ENCODE data around the gene SCPEP1. TPM values are rescaled to one million over a fixed set of nuclear protein-coding genes. Genes with fewer than 3 reads are reported as not detected.

Gene SCPEP1
- polyA plus RNA-seq, 1 donor from 2014 or later = 2.6 TPM

DNA sequence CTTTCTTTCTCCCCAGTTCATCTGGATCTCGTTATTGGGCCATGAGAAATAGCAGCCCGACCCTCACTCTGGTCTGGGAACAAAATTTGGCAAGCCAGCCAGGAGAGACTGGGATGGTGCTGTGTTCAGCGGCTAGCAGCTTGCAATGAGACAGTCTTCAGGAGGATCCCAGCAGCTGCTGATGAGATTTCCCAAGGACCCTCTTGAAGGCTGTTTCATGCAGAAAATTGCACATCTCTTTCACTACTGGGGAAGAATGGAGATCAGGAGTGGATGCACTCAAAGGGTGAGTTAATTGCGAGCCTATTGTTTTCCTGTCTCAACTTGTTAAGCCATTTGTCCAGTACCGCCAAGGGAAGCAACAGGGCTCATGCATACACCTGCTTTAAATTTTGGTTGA, 11.6 kb upstream of the SCPEP1 start:
- no peak overlapping the region for H3K4me3 ChIP-seq (ENCODE audit: low read length)
- H4K20me1 ChIP-seq (ENCODE audit: insufficient read depth) = no peaks in the 10 kb centered on the region
- no peaks in the 10 kb centered on the region for H3K9me3 ChIP-seq (ENCODE audit: low read length)
- no peaks in the 10 kb centered on the region for H3K79me2 ChIP-seq (replicated peaks; ENCODE audit: insufficient read depth, low read length)
- H3K9ac ChIP-seq (ENCODE audit: low read length) = no peak overlapping the region
- no peak overlapping the region for H3K27ac ChIP-seq (ENCODE audit: low read length)
- no peaks in the 10 kb centered on the region for H3F3A ChIP-seq (ENCODE audit: insufficient read depth, low read length, poor library complexity, severe bottlenecking)
- H3K36me3 ChIP-seq (ENCODE audit: insufficient read depth, low read length) = no peaks in the 10 kb centered on the region
- H3K27me3 ChIP-seq (ENCODE audit: insufficient read depth, low read depth, low read length) = no peaks in the 10 kb centered on the region
- no peak overlapping the region for H3K4me2 ChIP-seq (ENCODE audit: low read length)
- TF ChIP-seq MXI1 (conservative IDR thresholded peaks at IDR 0.05; ENCODE audit: poor library complexity, severe bottlenecking) (no peak), EP300 (conservative IDR thresholded peaks at IDR 0.05; ENCODE audit: poor library complexity, severe bottlenecking) (no peak), POLR2AphosphoS5 (IDR thresholded peaks at IDR 0.05) (no peak), EZH2 (IDR thresholded peaks at IDR 0.05; ENCODE audit: borderline replicate concordance, insufficient read depth, low read length, poor library complexity, severe bottlenecking) (no peak), RAD21 (conservative IDR thresholded peaks at IDR 0.05) (no peak), TAF1 (IDR thresholded peaks at IDR 0.05; ENCODE audit: low read depth) (no peak), SMC3 (conservative IDR thresholded peaks at IDR 0.05; ENCODE audit: poor library complexity) (no peak)
- TF ChIP-seq, protein P1, sequence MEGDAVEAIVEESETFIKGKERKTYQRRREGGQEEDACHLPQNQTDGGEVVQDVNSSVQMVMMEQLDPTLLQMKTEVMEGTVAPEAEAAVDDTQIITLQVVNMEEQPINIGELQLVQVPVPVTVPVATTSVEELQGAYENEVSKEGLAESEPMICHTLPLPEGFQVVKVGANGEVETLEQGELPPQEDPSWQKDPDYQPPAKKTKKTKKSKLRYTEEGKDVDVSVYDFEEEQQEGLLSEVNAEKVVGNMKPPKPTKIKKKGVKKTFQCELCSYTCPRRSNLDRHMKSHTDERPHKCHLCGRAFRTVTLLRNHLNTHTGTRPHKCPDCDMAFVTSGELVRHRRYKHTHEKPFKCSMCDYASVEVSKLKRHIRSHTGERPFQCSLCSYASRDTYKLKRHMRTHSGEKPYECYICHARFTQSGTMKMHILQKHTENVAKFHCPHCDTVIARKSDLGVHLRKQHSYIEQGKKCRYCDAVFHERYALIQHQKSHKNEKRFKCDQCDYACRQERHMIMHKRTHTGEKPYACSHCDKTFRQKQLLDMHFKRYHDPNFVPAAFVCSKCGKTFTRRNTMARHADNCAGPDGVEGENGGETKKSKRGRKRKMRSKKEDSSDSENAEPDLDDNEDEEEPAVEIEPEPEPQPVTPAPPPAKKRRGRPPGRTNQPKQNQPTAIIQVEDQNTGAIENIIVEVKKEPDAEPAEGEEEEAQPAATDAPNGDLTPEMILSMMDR (IDR thresholded peaks at IDR 0.05; ENCODE audit: poor library complexity, severe bottlenecking) = no peak
- TF ChIP-seq, protein P2, sequence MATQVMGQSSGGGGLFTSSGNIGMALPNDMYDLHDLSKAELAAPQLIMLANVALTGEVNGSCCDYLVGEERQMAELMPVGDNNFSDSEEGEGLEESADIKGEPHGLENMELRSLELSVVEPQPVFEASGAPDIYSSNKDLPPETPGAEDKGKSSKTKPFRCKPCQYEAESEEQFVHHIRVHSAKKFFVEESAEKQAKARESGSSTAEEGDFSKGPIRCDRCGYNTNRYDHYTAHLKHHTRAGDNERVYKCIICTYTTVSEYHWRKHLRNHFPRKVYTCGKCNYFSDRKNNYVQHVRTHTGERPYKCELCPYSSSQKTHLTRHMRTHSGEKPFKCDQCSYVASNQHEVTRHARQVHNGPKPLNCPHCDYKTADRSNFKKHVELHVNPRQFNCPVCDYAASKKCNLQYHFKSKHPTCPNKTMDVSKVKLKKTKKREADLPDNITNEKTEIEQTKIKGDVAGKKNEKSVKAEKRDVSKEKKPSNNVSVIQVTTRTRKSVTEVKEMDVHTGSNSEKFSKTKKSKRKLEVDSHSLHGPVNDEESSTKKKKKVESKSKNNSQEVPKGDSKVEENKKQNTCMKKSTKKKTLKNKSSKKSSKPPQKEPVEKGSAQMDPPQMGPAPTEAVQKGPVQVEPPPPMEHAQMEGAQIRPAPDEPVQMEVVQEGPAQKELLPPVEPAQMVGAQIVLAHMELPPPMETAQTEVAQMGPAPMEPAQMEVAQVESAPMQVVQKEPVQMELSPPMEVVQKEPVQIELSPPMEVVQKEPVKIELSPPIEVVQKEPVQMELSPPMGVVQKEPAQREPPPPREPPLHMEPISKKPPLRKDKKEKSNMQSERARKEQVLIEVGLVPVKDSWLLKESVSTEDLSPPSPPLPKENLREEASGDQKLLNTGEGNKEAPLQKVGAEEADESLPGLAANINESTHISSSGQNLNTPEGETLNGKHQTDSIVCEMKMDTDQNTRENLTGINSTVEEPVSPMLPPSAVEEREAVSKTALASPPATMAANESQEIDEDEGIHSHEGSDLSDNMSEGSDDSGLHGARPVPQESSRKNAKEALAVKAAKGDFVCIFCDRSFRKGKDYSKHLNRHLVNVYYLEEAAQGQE (IDR thresholded peaks at IDR 0.05; ENCODE audit: borderline replicate concordance) = no peak
- no peaks in the 10 kb centered on the region for H3K9me2 ChIP-seq (ENCODE audit: insufficient read depth, low read length)
- no peak overlapping the region for H2AFZ ChIP-seq (ENCODE audit: low read depth, low read length)

DNA sequence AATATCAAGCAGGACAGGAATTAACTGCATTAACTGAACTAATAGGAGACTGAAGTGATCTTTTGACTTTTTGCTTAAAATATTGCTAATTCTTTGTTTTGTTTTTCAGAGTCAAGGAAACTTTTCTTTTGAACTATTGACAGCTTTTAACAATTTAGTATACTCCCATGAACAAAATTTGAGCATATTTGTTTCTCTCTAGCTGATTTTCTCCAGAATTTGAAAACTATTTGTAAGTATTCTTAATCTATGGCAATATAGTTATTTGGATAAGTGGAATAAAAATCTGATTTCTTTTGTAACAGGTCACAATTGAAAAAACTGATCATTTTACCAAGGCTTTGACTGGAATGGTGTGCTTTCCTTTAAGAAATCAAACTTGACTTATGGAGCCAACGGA, 7.0 kb upstream of the SCPEP1 start:
- H3K9me2 ChIP-seq (ENCODE audit: insufficient read depth, low read length) = no peaks in the 10 kb centered on the region
- H3K4me2 ChIP-seq (ENCODE audit: low read length) = no peak overlapping the region
- H3K4me3 ChIP-seq (ENCODE audit: low read length) = no peak overlapping the region
- no peaks in the 10 kb centered on the region for H4K20me1 ChIP-seq (ENCODE audit: insufficient read depth)
- H3F3A ChIP-seq (ENCODE audit: insufficient read depth, low read length, poor library complexity, severe bottlenecking) = no peaks in the 10 kb centered on the region
- no peak overlapping the region for H2AFZ ChIP-seq (ENCODE audit: low read depth, low read length)
- no peaks in the 10 kb centered on the region for H3K9me3 ChIP-seq (ENCODE audit: low read length)
- H3K79me2 ChIP-seq (replicated peaks; ENCODE audit: insufficient read depth, low read length) = no peaks in the 10 kb centered on the region
- no peaks in the 10 kb centered on the region for H3K36me3 ChIP-seq (ENCODE audit: insufficient read depth, low read length)
- no peaks in the 10 kb centered on the region for H3K27me3 ChIP-seq (ENCODE audit: insufficient read depth, low read depth, low read length)
- no peak for TF ChIP-seq POLR2AphosphoS5 (IDR thresholded peaks at IDR 0.05)
- TF ChIP-seq, protein P1 (IDR thresholded peaks at IDR 0.05; ENCODE audit: poor library complexity, severe bottlenecking) = no peak
- TF ChIP-seq, protein P2 (IDR thresholded peaks at IDR 0.05; ENCODE audit: borderline replicate concordance) = no peak
- TF ChIP-seq TAF1 (IDR thresholded peaks at IDR 0.05; ENCODE audit: low read depth) = no peak
- TF ChIP-seq SMC3 (conservative IDR thresholded peaks at IDR 0.05; ENCODE audit: poor library complexity) = no peak
- no peak for TF ChIP-seq RAD21 (conservative IDR thresholded peaks at IDR 0.05)
- no peak for TF ChIP-seq EZH2 (IDR thresholded peaks at IDR 0.05; ENCODE audit: borderline replicate concordance, insufficient read depth, low read length, poor library complexity, severe bottlenecking)
- TF ChIP-seq EP300 (conservative IDR thresholded peaks at IDR 0.05; ENCODE audit: poor library complexity, severe bottlenecking) = no peak
- TF ChIP-seq MXI1 (conservative IDR thresholded peaks at IDR 0.05; ENCODE audit: poor library complexity, severe bottlenecking) = no peak
- H3K27ac ChIP-seq (ENCODE audit: low read length) = no peak overlapping the region
- H3K9ac ChIP-seq (ENCODE audit: low read length) = no peak overlapping the region
